ENCODE results near the gene TIAL1.

The TIAL1 gene

DNA sequence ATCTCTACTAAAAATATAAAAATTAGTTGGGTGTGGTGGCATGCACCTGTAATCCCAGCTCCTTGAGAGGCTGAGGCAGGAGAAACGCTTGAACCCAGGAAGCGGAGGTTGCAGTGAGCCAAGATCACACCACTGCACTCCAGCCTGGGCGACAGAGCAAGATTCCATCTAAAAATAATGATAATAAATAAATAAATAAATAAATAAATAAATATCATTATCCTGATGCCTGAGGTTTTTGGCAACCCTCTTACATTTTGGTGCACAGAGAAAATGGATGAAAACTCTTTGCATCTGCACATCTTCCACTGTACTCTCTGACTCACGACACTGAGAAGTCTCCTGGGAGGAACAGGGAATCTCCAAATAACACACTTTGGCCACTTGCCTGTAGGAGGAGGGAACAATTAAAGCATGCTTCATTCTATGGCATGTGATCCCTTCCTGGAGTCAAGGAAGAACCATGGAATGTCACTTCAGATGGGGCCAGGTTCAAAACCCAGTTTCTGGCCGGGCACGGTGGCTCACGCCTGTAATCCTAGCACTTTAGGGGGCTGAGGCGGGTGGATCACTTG lies 68.0 kb downstream of the TIAL1 start:
- peak; percentile 86 for DNase-seq (ENCODE audit: low spot score)

DNA sequence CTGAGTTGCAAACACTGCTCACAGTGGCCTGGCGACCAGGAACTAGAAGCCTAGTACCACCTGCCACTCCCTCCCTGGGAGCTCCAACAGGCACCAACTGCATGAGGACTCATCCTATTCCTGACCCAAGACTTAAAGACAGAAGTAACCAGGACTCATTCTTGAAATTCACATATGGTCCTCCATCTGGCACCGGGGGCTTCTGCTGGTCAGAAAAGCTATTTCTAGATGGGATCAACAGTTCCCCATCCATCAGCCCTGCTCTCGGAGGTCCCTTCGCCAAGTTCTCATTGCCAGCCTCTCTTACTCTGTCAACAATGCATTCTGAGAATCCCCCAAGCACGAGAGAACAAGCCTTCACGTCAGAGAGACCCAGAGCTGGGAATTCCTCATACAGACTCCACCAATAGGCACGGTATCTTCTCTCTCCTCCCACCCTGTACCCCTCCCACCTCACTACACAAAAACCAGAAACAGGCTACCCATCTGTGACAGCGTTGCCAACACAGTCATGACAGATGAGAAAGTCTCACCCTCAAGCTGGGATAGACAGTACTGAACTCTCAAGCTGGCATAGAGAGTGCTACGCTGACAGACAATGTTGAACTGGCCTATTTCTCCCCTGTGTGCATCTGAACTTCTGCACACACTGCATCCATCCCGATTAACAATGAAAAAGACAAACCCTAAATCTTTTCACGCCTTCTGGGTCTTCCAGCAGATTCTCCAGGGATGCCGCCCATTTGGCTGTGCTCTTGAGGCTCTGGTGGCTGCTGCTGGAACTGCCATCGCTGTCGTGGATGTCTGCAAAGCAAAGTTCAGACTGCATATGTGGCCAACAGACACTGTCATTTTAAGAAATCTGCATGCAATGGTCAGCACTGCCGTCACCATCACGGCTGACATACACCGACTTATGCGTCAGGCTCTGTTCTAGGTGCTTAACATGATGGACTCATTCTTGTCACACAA lies 69.9 kb downstream of the TIAL1 start:
- no peak for DNase-seq (ENCODE audit: low spot score)

DNA sequence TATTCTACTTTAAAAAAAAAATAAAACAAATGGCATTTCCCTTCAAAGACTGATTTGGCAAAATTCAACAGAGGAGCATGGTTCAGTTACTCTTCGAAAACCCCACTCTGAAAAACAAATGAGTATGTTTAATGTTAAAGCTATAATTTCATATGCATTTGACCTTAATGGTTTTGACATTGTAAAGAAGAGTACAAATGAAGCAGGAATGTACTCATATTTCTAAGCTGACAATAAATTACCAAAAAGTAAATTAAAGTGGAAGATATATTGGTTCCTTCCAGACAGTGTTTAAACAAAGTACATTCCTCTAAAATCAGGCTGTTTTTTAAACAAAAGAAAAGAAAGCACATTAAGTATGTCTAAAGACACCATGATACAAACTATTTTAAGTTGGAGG lies 70.6 kb downstream of the TIAL1 start:
- no peak for DNase-seq (ENCODE audit: low spot score)

DNA sequence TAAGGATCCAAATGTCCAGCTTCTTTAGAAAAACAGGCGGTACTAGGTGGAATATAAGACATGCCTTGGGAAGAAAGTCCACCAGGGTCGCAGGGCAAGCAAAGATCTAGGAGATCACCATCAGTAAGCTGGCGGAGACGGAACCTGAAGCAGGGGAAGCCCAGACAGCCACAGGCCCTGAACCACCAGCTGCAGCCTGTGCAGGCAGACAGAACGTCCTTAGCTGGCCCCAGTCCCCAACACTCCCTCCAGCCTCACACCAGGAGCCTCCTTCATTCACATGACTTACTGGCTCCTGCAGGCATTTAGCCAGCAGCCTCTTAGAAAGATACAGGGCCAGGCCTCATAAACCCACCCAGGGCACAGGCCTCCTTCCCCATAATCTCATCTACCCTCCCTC lies 71.6 kb downstream of the TIAL1 start:
- no peak for DNase-seq (ENCODE audit: low spot score)

DNA sequence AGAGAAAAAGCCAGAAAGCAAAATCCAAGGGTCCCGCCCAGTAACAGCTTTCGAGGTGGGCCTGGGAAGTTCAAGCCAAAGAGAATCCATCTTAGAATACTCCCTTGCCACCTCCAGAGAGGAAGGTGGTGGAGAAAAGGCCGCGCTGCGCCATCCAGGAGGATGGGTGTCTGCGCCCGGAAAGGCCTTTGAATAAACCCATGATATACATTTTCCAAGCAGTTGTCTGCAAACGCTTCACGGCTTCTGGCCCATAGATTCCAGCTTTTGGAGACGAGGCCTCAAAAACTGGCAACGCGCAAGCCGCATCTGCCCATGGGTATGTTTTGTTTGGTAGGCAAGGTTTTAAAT lies 72.1 kb downstream of the TIAL1 start:
- DNase-seq (ENCODE audit: low spot score): no peak

DNA sequence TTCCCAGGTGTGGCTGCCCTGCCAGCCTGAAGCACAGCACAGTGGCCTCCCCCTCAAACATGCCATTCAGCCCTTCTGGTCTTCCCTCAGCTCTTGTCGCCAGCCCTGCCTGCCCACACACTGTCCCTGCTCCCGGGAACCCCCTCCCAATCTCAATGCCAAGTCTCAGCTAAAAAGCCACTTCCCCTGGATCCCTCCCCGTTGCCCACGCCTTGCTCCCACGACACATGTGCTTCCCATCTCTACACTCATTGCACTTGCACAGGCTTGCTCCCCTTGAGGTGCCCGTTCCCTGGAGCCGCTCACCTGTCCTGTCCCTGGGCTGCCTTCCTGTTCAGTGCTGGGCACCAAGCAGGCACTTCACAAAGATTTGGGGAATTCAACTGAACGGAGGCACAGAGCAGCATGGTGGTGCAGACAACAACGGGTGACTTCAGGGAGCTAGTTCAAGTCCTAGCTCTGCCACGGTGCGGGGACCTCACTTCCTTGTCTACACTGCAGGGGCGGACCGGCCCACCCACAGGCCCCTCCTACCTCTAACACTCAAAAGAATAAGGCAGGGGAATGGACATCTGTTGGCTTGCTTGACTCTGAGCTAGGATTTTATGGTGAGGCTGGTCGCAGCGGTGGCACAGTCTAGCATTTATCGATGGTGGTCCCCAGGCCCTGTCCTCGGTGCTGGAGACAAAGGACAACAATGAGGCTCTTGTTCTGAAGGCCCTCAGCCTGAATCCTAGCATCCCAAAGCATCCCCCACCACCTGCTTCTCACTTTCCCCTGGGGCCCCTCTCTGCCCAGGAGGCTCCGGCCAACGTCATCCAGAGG lies 72.7 kb downstream of the TIAL1 start:
- DNase-seq (ENCODE audit: low spot score): no peak

Measured in GM03348 (cell line).